ENCODE data around the gene SLC41A1. TPM values are rescaled to one million over a fixed set of nuclear protein-coding genes. Genes with fewer than 3 reads are reported as not detected.
A peak's percentile ranks its signal among the peaks of the same experiment; 100 is the strongest.

The SLC41A1 gene
- total RNA-seq, 1 donor from 2014 or later, result 458 TPM

GRCh38 chr1:205797168-205797567, 15.8 kb downstream of the SLC41A1 start:
- no peak for DNase-seq (ENCODE audit: missing footprints)
- intact Hi-C loops (cut with DNase I), result loop anchor here (10.0 kb wide), 1 partner anchor 308 kb away; no protein-coding TSS in a partner anchor
- ATAC-seq, result no peak

- no peak for DNase-seq (ENCODE audit: missing footprints)
Measured at GRCh38 chr1:205794011-205794730, 18.8 kb downstream of the SLC41A1 start.

GRCh38 chr1:205792961-205793673, 19.9 kb downstream of the SLC41A1 start:
- DNase-seq (ENCODE audit: missing footprints) (no peak), ATAC-seq (no peak)
- intact Hi-C loops (cut with DNase I), result loop anchor here (2.0 to 10.0 kb wide), 2 partner anchors 114 to 312 kb away; no protein-coding TSS in a partner anchor

More at GRCh38 chr1:205794011-205794730, 18.8 kb downstream of the SLC41A1 start:
- no peak for ATAC-seq
- intact Hi-C loops (cut with DNase I), result loop anchor here (10.0 kb wide), 1 partner anchor 311 kb away; no protein-coding TSS in a partner anchor

DNA sequence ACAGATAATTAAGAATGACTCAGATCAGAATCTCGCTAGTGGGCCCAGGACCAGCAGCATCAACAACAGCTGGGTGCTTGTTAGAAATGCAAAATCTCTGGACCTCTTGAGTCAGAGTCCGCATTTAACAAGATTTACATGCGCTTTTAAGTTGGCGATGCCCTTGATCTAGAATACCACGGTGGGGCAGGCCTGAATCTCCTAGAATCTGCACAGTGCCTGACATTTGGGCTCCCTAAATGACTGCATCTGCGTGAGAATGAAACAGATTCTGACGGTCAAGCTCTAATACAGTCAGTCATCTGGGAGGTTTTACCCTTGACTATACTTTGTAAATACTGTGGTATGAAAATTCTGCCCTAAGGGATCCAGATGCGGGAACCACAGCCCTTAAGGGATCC, 20.5 kb downstream of the SLC41A1 start:
- intact Hi-C loops (cut with DNase I), result loop anchor here (2.0 to 10.0 kb wide), 2 partner anchors 114 to 312 kb away; no protein-coding TSS in a partner anchor
- no peak for DNase-seq (ENCODE audit: missing footprints)
- ATAC-seq, result no peak

DNA sequence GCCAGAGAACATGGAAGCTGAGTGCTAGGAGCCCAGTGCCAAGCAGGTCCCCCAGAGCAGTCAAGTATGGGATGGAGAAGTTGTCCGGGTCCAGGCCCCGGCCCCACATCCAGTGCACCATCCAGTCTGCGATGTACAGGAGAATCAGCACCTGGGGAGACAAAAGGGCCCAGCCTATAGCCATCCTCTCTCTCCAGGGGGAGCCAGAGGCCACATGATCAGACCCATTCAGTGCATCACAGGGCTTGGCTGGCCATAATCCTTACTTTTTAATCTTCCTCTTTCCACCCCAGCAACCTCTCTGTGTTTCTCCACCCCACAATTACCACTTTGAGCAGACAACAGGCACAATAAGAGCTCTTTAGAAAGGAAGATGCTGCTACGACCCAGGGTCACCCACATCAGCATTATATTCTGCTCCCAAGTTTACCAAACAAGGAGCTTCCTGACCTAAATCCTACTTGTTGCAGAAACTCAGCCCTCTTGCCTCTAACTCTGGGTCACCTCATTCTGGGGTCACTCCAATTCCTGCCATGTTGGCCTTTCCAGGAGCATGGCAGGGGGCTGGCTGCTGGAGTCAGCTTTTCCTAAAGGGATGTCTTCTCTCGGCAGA, 21.3 kb downstream of the SLC41A1 start:
- ATAC-seq (peak; percentile 58), DNase-seq (ENCODE audit: missing footprints) (no peak)
- intact Hi-C loops (cut with DNase I), result loop anchor here (2.0 to 10.0 kb wide), 3 partner anchors 115 to 313 kb away; no protein-coding TSS in a partner anchor

DNA sequence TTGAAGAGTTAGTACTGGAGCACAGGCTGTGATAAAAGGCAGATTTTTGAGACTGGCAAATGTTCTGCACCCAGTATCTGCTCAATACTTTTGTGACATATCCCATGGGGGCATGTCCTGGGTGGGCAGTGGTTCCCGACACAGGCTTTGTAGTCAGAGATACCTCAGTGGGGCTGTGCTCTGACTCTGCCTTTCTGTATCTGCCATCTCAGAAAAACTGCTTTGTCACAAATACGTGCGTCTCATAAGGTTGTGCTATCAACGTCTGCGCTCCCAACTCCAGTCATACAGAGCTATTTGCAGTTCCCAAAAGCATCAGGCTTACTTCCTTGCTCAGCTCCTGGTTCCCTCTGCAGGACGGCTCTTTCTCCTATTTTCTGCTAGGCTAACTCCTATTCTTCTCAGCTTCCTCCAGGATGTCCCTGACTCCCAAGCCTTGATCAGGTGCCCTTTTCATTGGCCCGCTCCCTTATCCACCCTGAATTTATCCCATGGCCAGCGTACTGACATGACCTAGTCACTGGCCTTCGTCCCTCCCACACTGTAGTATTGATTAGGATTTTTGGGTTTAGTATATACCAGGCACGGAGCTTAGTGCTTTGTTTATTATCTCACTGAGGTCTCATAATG, 25.6 kb downstream of the SLC41A1 start:
- intact Hi-C loops (cut with DNase I), result no loop called here
- ATAC-seq (peak; percentile 19), DNase-seq (ENCODE audit: missing footprints) (no peak)

- ATAC-seq (no peak), DNase-seq (ENCODE audit: missing footprints) (no peak)
- intact Hi-C loops (cut with DNase I), result no loop called here
Measured at GRCh38 chr1:205786601-205787000, 26.4 kb downstream of the SLC41A1 start.

GRCh38 chr1:205785446-205785845, 27.6 kb downstream of the SLC41A1 start:
- no peak for DNase-seq (ENCODE audit: missing footprints)
- intact Hi-C loops (cut with DNase I), result no loop called here
- no peak for ATAC-seq

DNA sequence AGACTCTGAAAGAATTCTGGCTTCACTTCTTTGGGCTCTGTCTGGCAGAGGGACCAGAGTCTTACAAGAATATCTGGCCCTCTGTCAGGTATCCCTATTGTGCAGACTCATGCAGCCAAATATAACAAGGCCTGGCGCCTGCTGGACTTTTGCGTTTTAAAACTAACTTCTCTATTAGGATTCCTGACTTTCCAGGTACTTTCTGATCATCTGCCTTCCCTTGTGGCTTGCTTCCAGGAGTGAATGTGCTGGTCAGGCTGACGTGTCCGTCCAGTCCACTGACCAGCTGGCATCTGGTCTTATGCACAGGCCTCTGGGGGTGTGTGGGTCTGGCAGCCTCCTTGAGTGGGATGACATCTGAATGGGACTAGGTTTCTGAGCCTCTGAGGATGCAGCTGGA, 29.1 kb downstream of the SLC41A1 start:
- ATAC-seq, result no peak
- DNase-seq (ENCODE audit: missing footprints), result no peak
- intact Hi-C loops (cut with DNase I), result no loop called here

GRCh38 chr1:205783433-205783795, 29.6 kb downstream of the SLC41A1 start:
- intact Hi-C loops (cut with DNase I), result no loop called here
- DNase-seq (ENCODE audit: missing footprints) (no peak), ATAC-seq (no peak)

- intact Hi-C loops (cut with DNase I), result no loop called here
- ATAC-seq, result no peak
- DNase-seq (ENCODE audit: missing footprints), result no peak
Measured at GRCh38 chr1:205782627-205783432, 30.2 kb downstream of the SLC41A1 start.

DNA sequence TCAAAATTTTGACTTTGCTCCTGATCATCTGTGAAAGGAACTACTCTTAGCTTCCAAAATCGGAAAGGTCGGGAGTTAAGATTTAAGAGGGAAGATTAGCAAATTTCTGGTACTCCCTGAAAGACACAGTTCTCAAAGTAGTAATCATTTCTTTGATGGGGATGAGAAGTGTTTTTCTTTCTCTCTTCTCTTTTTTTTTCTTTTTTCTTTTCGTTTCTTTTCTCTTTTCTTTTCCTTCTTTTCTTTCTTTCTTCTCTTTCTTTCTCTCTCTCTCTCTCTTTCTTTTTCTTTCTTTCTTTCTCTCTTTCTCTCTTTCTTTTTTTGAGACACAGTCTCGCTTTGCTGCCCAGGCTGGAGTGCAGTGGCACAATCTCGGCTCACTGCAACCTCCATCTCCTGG, 32.7 kb downstream of the SLC41A1 start:
- no peak for DNase-seq (ENCODE audit: missing footprints)
- ATAC-seq, result no peak
- intact Hi-C loops (cut with DNase I), result no loop called here

GRCh38 chr1:205777994-205778393, 35.0 kb downstream of the SLC41A1 start:
- no peak for DNase-seq (ENCODE audit: missing footprints)
- ATAC-seq, result no peak

DNA sequence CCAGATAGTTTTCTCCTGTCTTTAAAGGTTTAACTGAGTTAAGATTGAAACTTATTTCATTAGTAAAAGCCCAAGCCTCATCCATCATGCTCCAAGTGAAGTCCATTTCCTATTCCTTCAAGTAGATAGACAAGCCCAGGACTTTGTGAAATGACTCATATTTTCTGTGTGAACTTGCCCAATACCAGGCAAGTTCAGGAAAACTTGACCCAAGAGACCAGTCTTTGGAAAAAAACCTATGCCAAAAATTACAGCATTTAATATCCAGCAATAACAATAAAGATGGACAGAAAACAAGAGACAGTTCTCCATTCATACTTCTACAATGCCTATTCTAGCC, 37.3 kb downstream of the SLC41A1 start:
- intact Hi-C loops (cut with DNase I), result no loop called here
- peak; percentile 65 for ATAC-seq
- DNase-seq (ENCODE audit: missing footprints), result no peak

More at GRCh38 chr1:205777994-205778393, 35.0 kb downstream of the SLC41A1 start:
- intact Hi-C loops (cut with DNase I), result no loop called here

DNA sequence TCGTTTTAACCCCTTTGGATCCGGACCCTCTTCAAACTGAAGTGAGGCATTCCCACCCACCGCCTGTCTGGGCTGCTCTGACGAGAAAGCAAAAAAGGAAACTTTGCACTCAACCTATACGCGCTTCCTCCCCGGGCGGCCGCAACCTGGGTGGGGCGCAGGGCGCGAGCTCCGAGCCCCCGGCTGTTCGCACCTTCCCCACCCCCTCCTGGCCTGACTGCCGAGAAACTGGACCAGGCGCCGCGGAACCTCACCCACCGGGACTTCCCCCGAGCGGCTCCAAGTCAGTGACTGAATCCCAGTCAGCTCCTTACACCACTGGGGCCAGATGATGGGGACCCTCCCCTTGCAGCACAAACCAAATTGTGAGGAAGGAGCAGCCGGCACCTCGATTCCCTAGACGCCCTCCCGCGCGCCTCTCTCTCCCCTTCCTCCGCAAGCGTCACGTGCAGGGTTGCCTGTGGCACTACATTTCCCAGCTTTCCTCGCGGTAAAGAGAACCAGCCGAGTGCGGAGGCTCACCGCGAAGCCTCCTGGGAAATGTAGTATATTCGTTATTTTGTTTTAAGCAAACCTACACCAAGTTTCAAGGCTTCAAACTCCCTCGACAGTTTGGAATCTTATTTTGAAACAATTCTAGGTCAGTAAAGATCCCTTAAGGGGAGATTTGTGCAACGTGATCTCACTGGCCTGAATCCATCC, 37.8 kb downstream of the SLC41A1 start, which contains the start of gene RAB29:
TSS of gene RAB29 (minus strand) at position 468 of the 702 bp plus-strand sequence. CDS start 526 bp downstream, outside the sequence.
- peak; percentile 92 for DNase-seq (ENCODE audit: missing footprints)
- intact Hi-C loops (cut with DNase I), result no loop called here
- peak; percentile 95 for ATAC-seq

DNA sequence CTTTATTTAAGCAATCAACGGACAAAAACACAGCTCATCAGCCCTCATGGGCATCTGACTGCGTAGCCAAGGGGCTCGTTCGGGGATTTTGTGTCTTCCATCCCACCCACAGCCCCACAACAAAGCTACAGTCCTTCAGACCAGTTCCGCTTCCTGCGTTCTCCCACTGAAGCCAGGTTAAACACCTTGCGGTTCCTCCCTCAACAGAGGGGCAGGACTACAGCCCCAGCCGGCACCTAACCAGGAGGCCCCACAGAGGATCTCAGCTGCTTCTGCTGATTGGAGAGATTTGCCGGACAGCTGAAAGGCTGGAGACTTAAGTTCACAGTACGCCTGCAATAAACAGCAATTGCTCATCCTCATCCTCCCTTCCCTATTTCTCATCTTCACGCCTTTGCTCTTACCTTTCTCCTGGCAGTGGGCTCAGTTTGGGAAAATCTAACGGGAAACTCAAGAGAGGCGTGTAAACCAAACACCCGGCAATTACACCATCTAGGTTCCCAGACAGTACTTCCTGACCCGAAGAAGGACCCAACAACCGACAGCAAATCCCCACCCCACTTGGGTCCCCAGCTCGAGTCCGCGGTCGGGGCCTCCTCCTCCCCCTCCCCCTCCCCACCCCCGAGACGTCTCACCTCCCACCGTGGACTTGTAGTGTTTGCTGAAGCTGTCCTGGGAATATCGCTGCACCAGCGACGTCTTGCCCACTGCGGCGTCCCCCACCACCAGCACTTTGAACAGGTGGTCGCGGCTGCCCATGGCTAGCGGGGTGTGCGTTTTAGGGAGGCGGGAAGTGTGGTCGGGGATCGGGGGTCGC, 38.6 kb downstream of the SLC41A1 start:
- ATAC-seq (peak; percentile 15), DNase-seq (ENCODE audit: missing footprints) (no peak)
- intact Hi-C loops (cut with DNase I), result no loop called here

DNA sequence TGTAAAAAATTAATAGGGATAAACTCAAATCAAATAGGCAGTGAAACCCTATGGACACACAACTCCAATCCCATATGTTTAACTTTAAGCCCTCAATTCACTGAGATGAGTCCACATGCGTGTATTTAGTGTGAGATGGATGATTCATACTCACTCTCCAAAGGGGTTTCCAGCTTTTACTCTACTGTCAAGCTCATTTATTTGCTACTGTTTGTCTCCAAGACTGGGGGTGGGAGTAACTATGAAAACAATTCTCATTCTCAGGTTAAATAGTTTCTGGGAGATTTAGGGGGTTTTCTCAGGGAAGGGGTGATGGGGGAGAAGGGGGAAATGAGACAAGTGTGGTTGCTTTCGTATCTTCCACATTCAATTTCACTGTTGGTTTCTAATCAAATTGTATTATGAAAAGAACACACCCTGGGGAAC, 40.4 kb downstream of the SLC41A1 start:
- no peak for ATAC-seq
- DNase-seq (ENCODE audit: missing footprints), result no peak
- intact Hi-C loops (cut with DNase I), result no loop called here
